HepG2 (cell line): ENCODE measurements around the gene ATRIP. TPM values are rescaled to one million over a fixed set of nuclear protein-coding genes. Genes with fewer than 3 reads are reported as not detected.
A peak's percentile ranks its signal among the peaks of the same experiment; 100 is the strongest.

ENCODE experiments used
- ARID2 ChIP-seq: sonication (generic); formaldehyde crosslinking; IDR thresholded peaks from 2 replicates; pipeline ENCODE4 v1.8.1; 2022; ENCODE audit warnings: mild to moderate bottlenecking, missing genetic modification reagents, borderline replicate concordance
- ATF2 ChIP-seq: sonication (generic); formaldehyde crosslinking; IDR thresholded peaks from 2 replicates; pipeline ENCODE4 v1.4.0; 2020; ENCODE audit warnings: missing genetic modification reagents
- HMGXB4 ChIP-seq, 2 experiments: sonication (generic) in 1 of 2; formaldehyde crosslinking in 1 of 2; IDR thresholded peaks; 2 replicates each; pipeline versions ENCODE4 v1.4.0 to v1.6.1; 2018 to 2020; ENCODE audit warnings: missing genetic modification reagents in 2 of 2, borderline replicate concordance in 1 of 2, low read depth in 1 of 2, mild to moderate bottlenecking in 1 of 2, missing biosample characterization in 1 of 2
- KDM1A ChIP-seq: IDR thresholded peaks from 2 replicates; pipeline ENCODE4 v1.6.1; 2016; ENCODE audit warnings: missing compliant biosample characterization
- KLF11 ChIP-seq: IDR thresholded peaks from 2 replicates; pipeline ENCODE4 v1.6.1; 2016; ENCODE audit warnings: missing compliant biosample characterization
- NR1H2 ChIP-seq: sonication (generic); formaldehyde crosslinking; IDR thresholded peaks from 2 replicates; pipeline ENCODE4 v1.8.1; 2022; ENCODE audit warnings: low read depth, missing genetic modification reagents, borderline replicate concordance
- PAX8 ChIP-seq: sonication (generic); formaldehyde crosslinking; IDR thresholded peaks from 2 replicates; pipeline ENCODE4 v1.8.0; 2022; ENCODE audit warnings: mild to moderate bottlenecking, missing genetic modification reagents, borderline replicate concordance
- REL ChIP-seq: sonication (generic); formaldehyde crosslinking; conservative IDR thresholded peaks from 2 replicates; pipeline ENCODE4 v1.8.0; 2022; ENCODE audit warnings: mild to moderate bottlenecking, missing genetic modification reagents, moderate library complexity
- SMAD1 ChIP-seq: sonication (generic); formaldehyde crosslinking; IDR thresholded peaks from 2 replicates; pipeline ENCODE4 v1.4.0; 2020; ENCODE audit warnings: missing genetic modification reagents, low read depth, mild to moderate bottlenecking, borderline replicate concordance
- SNAPC2 ChIP-seq: sonication (generic); formaldehyde crosslinking; IDR thresholded peaks from 2 replicates; pipeline ENCODE4 v1.8.1; 2022; ENCODE audit warnings: mild to moderate bottlenecking, missing genetic modification reagents
- SYNCRIP ChIP-seq: fragments of 200-400 bp; formaldehyde crosslinking; IDR thresholded peaks from 2 replicates; pipeline ENCODE4 v1.6.1; 2018; ENCODE audit warnings: mild to moderate bottlenecking, low read depth, low read length; ENCODE audit not compliant: insufficient read depth
- TAF15 ChIP-seq: fragments of 200-400 bp; formaldehyde crosslinking; IDR thresholded peaks from one replicate; pipeline ENCODE4 v1.6.1; 2018; ENCODE audit warnings: mild to moderate bottlenecking, low read depth, low read length; ENCODE audit not compliant: poor library complexity, severe bottlenecking
- ZNF207 ChIP-seq: fragments of 450-650 bp; IDR thresholded peaks from 2 replicates; pipeline ENCODE4 v1.6.1; 2016; ENCODE audit warnings: antibody characterized with exemption, borderline replicate concordance
- ZNF235 ChIP-seq: sonication (generic); formaldehyde crosslinking; IDR thresholded peaks from 2 replicates; pipeline ENCODE4 v1.8.1; 2023; ENCODE audit warnings: mild to moderate bottlenecking, missing genetic modification reagents, borderline replicate concordance
- ZNF274 ChIP-seq: sonication (generic); formaldehyde crosslinking; IDR thresholded peaks from 2 replicates; pipeline ENCODE4 v1.5.1; 2020; ENCODE audit warnings: mild to moderate bottlenecking, missing genetic modification reagents
- ZNF317 ChIP-seq: sonication (generic); formaldehyde crosslinking; IDR thresholded peaks from 2 replicates; pipeline ENCODE4 v1.5.0; 2020; ENCODE audit warnings: mild to moderate bottlenecking, missing genetic modification reagents
- ZNF484 ChIP-seq: sonication (generic); formaldehyde crosslinking; IDR thresholded peaks from 2 replicates; pipeline ENCODE4 v1.5.1; 2020; ENCODE audit warnings: mild to moderate bottlenecking, low read depth, missing genetic modification reagents, borderline replicate concordance
- ZNF629 ChIP-seq: sonication (generic); formaldehyde crosslinking; conservative IDR thresholded peaks from 2 replicates; pipeline ENCODE4 v1.5.0; 2020; ENCODE audit warnings: missing genetic modification reagents
- ZNF724P ChIP-seq: sonication (generic); formaldehyde crosslinking; IDR thresholded peaks from 2 replicates; pipeline ENCODE4 v1.8.0; 2022; ENCODE audit warnings: missing genetic modification reagents, borderline replicate concordance
- polyA plus RNA-seq, 8 experiments: library from polyadenylated mRNA; depleted of rRNA in 3 of 8; stranded (reverse) in 7 of 8; unstranded in 1 of 8; fragments of >200 nt; fragmentation: Illumina TruSeq in 4 of 8; extraction: Trizol in 4 of 8; gene quantifications; 2 replicates each; pipeline versions ENCODE4 v1.2.1 to v1.2.3, GENCODE V29; 2011 to 2016; ENCODE audit warnings: low read depth in 4 of 8, missing spikeins in 1 of 8, mixed read lengths in 1 of 8; ENCODE audit not compliant: insufficient read depth in 1 of 8
- total RNA-seq, 5 experiments: library from RNA; depleted of rRNA; stranded (reverse); fragments of >200 nt; fragmentation: Illumina TruSeq; extraction: Trizol; gene quantifications; 2 replicates each; pipeline ENCODE4 v1.2.3, GENCODE V29; 2016; ENCODE audit warnings: low read depth in 1 of 5
- TF ChIP-seq, protein P1 (sequence below): sonication (generic); formaldehyde crosslinking; conservative IDR thresholded peaks from 2 replicates; pipeline ENCODE4 v1.4.0; 2020; ENCODE audit warnings: missing genetic modification reagents
- TF ChIP-seq, protein P2 (sequence below): sonication (generic); formaldehyde crosslinking; IDR thresholded peaks from 2 replicates; pipeline ENCODE4 v1.4.0; 2020; ENCODE audit warnings: missing genetic modification reagents

Gene ATRIP
- total and polyA plus RNA-seq, 2 of the 13 experiments (the other 11 are each of a cell fraction or from before 2014, with no cell fraction given) = 5.1 to 12.5 TPM

DNA sequence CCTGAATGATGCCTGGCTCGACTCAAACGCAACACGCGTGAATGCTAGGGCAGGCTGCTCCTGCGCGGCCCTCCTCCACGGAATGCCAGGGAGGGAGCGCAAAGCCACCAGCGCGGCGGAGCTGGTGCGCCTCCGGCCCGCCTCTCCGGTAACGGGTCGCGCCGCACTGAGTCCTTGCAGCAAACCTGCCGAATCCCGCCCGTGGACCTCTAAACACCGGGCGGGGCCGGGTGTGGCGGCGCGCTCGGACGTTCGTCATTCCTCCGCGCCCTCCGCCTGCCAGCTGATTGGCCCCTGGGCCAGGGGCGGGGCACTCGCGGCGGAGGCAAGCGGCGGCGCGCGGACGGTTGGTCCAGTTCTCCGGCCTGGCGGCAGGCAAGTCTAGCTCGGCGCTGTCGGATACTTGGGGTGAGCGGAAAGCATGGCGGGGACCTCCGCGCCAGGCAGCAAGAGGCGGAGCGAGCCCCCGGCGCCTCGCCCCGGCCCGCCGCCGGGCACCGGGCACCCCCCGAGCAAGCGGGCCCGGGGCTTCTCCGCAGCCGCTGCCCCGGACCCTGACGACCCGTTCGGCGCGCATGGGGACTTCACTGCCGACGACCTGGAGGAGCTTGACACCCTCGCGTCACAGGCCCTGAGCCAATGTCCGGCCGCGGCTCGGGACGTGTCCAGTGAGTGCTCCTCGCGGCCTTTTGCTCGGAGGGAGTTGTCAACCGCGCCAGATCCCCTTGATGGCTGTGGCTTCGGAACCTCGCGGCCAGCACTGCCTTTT, at the start of gene ATRIP (continued):
- TF ChIP-seq ZNF629 (CRISPR knock-in tag) (no peak; the same call in 1 of the 2 replicates), HMGXB4 (CRISPR knock-in tag; IDR thresholded peaks at IDR 0.05; ENCODE audit: borderline replicate concordance in 1 of 2, low read depth in 1 of 2) (peak; percentile 70 to 74), NR1H2 (no peak), REL (CRISPR knock-in tag) (peak; percentile 98), ZNF235 (peak; percentile 77; the same call in 1 of the 2 replicates), ZNF724P (CRISPR knock-in tag) (no peak), SYNCRIP (no peak), SNAPC2 (CRISPR knock-in tag) (no peak), TAF15 (no peak), ARID2 (CRISPR knock-in tag) (no peak), ZNF317 (CRISPR knock-in tag) (peak; percentile 66; the same call in 1 of the 2 replicates), ZNF274 (CRISPR knock-in tag) (no peak; the same call in none of the 2 replicates), ATF2 (CRISPR knock-in tag) (peak; percentile 37; the same call in 1 of the 2 replicates), PAX8 (CRISPR knock-in tag) (no peak), ZNF484 (CRISPR knock-in tag) (no peak), ZNF207 (no peak), KLF11 (CRISPR knock-in tag) (no peak), SMAD1 (CRISPR knock-in tag) (no peak), KDM1A (CRISPR knock-in tag) (no peak)
- TF ChIP-seq, protein P1, sequence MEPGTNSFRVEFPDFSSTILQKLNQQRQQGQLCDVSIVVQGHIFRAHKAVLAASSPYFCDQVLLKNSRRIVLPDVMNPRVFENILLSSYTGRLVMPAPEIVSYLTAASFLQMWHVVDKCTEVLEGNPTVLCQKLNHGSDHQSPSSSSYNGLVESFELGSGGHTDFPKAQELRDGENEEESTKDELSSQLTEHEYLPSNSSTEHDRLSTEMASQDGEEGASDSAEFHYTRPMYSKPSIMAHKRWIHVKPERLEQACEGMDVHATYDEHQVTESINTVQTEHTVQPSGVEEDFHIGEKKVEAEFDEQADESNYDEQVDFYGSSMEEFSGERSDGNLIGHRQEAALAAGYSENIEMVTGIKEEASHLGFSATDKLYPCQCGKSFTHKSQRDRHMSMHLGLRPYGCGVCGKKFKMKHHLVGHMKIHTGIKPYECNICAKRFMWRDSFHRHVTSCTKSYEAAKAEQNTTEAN (CRISPR knock-in tag) = 0 out of 2 replicates have a peak, but pooled peaks have one; percentile 41
- TF ChIP-seq, protein P2, sequence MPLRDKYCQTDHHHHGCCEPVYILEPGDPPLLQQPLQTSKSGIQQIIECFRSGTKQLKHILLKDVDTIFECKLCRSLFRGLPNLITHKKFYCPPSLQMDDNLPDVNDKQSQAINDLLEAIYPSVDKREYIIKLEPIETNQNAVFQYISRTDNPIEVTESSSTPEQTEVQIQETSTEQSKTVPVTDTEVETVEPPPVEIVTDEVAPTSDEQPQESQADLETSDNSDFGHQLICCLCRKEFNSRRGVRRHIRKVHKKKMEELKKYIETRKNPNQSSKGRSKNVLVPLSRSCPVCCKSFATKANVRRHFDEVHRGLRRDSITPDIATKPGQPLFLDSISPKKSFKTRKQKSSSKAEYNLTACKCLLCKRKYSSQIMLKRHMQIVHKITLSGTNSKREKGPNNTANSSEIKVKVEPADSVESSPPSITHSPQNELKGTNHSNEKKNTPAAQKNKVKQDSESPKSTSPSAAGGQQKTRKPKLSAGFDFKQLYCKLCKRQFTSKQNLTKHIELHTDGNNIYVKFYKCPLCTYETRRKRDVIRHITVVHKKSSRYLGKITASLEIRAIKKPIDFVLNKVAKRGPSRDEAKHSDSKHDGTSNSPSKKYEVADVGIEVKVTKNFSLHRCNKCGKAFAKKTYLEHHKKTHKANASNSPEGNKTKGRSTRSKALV (CRISPR knock-in tag) = 0 out of 2 replicates have a peak, but pooled peaks have one; percentile 15
